Type B pancreatic cell (in vitro differentiated cells): ENCODE measurements around the gene VAPB. TPM values are rescaled to one million over a fixed set of nuclear protein-coding genes. Genes with fewer than 3 reads are reported as not detected.

Experiments used
- DNase-seq: peaks from one replicate; pipeline ENCODE4 v3.0.0; 2021; ENCODE audit warnings: mixed read lengths; ENCODE audit not compliant: unreplicated experiment; ENCODE audit errors: extremely low spot score
- H3K27ac Mint-ChIP-seq: 2 replicates; pipeline ENCODE4 v1.8.0; 2021; ENCODE audit warnings: mild to moderate bottlenecking, mixed read lengths
- H3K27me3 Mint-ChIP-seq: 2 replicates; pipeline ENCODE4 v1.8.0; 2021; ENCODE audit warnings: mixed read lengths
- H3K36me3 Mint-ChIP-seq: 2 replicates; pipeline ENCODE4 v1.8.0; 2021; ENCODE audit warnings: mixed read lengths
- H3K4me1 Mint-ChIP-seq: one replicate; pipeline ENCODE4 v1.8.0; 2021; ENCODE audit warnings: mixed read lengths; ENCODE audit not compliant: unreplicated experiment
- H3K4me3 Mint-ChIP-seq: 2 replicates; pipeline ENCODE4 v1.8.0; 2021; ENCODE audit warnings: mild to moderate bottlenecking, mixed read lengths
- H3K9me3 Mint-ChIP-seq: 2 replicates; pipeline ENCODE4 v1.8.0; 2021; ENCODE audit warnings: mixed read lengths
- total RNA-seq: library from RNA; stranded (reverse); gene quantifications from 2 replicates; pipeline ENCODE4 v1.2.1, GENCODE V29; 2021; ENCODE audit warnings: low replicate concordance
- TF ChIP-seq, protein P1 (sequence below): fragments of 200-600 bp; sonication (generic); conservative IDR thresholded peaks from 2 replicates; pipeline ENCODE4 v1.5.0; 2021; ENCODE audit warnings: antibody characterized with exemption, mild to moderate bottlenecking

The VAPB gene
- total RNA-seq, 1 donor from 2014 or later = 58.9 TPM

DNA sequence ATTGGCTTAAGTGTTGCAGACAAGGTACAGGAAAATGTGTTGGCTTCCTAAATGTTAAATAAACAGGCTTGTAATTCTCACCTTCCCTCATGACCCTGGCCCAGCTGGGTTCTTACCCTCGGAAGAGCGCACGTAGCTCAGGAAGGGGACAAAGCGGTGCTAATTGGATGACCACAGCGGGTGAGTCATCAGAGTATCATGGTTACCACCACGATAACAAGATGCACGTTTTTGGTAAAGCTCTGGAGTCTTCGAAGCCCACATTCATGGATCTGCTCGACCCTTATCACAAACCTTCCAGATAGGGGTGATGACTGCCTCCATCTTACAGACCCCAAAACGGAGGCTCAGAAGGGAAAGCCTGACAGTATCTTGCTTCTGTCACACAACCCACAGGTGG lies 93.4 kb downstream of the VAPB start:
- no peak for DNase-seq

DNA sequence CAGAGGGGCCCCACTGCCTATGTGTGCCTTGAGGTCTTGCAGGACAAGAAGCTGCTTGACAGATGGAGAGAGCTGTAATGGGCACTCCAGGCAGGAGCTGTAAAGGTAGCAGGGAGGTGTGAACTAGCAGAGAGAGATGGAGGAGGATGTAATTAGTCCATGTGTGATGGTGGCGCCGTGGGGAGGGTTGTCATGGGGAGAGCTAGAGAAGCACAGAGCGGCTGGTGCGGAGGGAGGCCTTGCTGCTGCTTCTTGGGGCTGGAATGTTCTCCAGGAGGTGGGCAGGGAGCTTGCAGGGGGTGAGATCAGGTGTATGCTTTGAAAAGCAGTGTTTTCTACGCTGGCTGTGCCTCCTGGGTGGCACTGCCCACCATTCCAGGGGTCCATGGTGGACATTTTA lies 94.0 kb downstream of the VAPB start:
- no peak overlapping the region for H3K27ac Mint-ChIP-seq
- peaks cover 6% of the 10 kb centered on the region for H3K36me3 Mint-ChIP-seq
- H3K4me3 Mint-ChIP-seq = no peak overlapping the region
- peaks cover 3% of the 10 kb centered on the region for H3K27me3 Mint-ChIP-seq
- peaks cover 20% of the 10 kb centered on the region for H3K9me3 Mint-ChIP-seq
- TF ChIP-seq, protein P1, sequence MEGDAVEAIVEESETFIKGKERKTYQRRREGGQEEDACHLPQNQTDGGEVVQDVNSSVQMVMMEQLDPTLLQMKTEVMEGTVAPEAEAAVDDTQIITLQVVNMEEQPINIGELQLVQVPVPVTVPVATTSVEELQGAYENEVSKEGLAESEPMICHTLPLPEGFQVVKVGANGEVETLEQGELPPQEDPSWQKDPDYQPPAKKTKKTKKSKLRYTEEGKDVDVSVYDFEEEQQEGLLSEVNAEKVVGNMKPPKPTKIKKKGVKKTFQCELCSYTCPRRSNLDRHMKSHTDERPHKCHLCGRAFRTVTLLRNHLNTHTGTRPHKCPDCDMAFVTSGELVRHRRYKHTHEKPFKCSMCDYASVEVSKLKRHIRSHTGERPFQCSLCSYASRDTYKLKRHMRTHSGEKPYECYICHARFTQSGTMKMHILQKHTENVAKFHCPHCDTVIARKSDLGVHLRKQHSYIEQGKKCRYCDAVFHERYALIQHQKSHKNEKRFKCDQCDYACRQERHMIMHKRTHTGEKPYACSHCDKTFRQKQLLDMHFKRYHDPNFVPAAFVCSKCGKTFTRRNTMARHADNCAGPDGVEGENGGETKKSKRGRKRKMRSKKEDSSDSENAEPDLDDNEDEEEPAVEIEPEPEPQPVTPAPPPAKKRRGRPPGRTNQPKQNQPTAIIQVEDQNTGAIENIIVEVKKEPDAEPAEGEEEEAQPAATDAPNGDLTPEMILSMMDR = no peak
- DNase-seq = no peak
- H3K4me1 Mint-ChIP-seq = no peaks in the 10 kb centered on the region

More for the DNA sequence above, 93.4 kb downstream of the VAPB start:
- H3K4me1 Mint-ChIP-seq = no peaks in the 10 kb centered on the region
- H3K9me3 Mint-ChIP-seq = peaks cover 22% of the 10 kb centered on the region
- H3K27ac Mint-ChIP-seq = no peak overlapping the region
- no peak overlapping the region for H3K4me3 Mint-ChIP-seq
- H3K27me3 Mint-ChIP-seq = peaks cover 3% of the 10 kb centered on the region
- TF ChIP-seq, protein P1 = no peak
- peaks cover 6% of the 10 kb centered on the region for H3K36me3 Mint-ChIP-seq

DNA sequence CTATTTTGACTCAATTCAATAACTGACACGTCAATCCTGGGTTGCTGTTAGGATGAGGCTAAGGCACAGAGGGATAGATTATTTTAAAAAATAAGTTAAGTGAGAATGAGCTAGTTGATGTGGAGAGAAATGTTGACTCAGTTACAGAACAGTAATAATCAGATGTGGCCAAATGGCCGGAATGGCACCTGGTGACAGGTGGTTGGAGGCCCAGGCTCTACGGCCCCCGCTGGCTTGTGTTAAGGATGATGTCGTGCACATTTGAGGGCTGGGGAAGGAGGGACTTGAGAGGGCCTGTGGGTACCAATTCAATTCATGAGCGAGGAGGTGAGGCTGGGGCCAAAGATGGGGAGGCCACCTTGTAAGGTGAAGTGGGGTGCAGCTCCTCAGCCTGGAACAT lies 94.4 kb downstream of the VAPB start:
- Mint-ChIP-seq H3K4me3 (no peak overlapping the region), H3K27me3 (peaks cover 3% of the 10 kb centered on the region), H3K36me3 (peaks cover 6% of the 10 kb centered on the region), H3K9me3 (peaks cover 16% of the 10 kb centered on the region), H3K4me1 (no peaks in the 10 kb centered on the region), H3K27ac (no peak overlapping the region)
- TF ChIP-seq, protein P1 = no peak
- no peak for DNase-seq

DNA sequence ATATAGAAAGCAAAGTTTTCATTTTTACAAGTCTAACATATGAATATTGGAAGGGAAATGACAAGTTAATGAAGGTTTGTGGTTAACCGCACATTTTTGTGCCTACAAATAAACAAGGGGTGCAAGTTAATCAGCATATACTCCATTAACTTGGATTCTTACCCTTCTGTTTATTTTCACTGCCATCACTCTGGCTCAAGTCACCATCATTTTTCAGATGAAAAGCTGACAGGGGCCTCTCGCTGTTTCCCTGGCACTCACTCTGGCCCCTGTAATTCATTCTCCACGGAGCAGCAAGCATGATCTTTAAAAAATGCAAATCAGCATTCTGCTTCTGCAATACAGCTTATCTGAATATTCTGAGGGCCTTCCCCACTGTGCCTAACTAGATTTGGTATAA lies 96.4 kb downstream of the VAPB start:
- H3K4me3 Mint-ChIP-seq = no peak overlapping the region
- H3K27me3 Mint-ChIP-seq = peaks cover 5% of the 10 kb centered on the region
- no peak overlapping the region for H3K27ac Mint-ChIP-seq
- H3K9me3 Mint-ChIP-seq = peaks cover 14% of the 10 kb centered on the region
- TF ChIP-seq, protein P1 = no peak
- peaks cover 6% of the 10 kb centered on the region for H3K36me3 Mint-ChIP-seq
- no peaks in the 10 kb centered on the region for H3K4me1 Mint-ChIP-seq
- no peak for DNase-seq

DNA sequence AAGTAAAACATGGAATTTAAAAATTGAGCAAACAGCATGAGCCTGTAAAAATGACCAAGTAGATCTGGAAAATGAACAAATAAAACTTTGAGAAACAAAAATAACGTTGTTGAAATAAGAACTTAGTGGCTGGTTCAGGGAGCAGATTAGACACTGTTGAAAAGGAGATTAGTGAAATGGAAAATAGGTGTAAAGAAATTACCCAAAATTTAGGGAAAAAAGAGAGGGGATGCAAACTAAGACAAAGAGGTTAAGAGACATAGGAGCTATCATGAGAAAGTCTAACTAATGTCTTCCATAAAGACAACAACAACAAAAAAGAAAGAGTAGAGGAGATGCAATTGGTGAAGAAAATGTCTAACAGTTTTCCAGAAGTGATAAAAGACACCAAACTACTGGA lies 97.2 kb downstream of the VAPB start:
- Mint-ChIP-seq H3K4me1 (no peaks in the 10 kb centered on the region), H3K27me3 (peaks cover 6% of the 10 kb centered on the region), H3K4me3 (no peak overlapping the region), H3K9me3 (peaks cover 14% of the 10 kb centered on the region), H3K27ac (no peak overlapping the region), H3K36me3 (peaks cover 6% of the 10 kb centered on the region)
- TF ChIP-seq, protein P1 = no peak
- no peak for DNase-seq
